ENCODE measurements around the gene LLCFC1.

The LLCFC1 gene

DNA sequence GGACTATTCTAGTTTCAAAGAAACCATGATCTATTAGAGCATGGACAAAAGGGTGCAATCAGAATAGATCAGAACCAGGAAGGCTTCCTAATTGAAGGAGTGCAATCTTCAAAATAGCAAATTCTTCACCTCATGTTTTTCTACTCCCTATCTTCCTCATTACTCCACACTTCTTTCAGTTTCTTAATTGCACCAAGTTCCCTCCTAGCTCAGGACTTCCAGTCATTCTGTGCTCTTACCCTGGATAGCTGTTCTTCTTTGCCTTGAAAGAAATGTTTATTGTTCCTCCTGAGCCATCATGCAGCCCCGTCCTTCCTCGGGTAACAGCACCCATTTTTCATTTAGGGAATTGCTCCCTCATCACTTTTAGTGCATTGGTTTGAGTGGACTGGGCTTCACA, 28.8 kb upstream of the LLCFC1 start:
- DNase-seq = no peak

DNA sequence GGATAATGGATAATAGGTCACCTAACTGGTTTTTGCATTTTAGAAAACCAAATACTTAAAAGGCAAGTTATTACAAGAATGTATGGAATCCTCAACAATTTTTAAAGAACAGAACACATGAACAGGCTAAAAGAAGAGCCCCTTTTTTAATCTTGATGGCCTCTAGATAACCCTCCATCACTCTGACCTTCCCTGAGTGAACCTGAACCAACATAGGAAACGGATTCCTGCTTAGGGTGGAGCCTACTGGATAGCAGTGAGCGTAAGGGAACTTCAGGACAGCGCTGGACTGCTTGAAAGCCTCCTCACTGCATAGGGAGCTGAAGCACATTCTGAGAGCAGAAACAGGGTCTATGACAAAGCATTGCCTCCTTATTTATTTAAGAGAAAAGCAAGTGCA, 26.2 kb upstream of the LLCFC1 start:
- DNase-seq = no peak

DNA sequence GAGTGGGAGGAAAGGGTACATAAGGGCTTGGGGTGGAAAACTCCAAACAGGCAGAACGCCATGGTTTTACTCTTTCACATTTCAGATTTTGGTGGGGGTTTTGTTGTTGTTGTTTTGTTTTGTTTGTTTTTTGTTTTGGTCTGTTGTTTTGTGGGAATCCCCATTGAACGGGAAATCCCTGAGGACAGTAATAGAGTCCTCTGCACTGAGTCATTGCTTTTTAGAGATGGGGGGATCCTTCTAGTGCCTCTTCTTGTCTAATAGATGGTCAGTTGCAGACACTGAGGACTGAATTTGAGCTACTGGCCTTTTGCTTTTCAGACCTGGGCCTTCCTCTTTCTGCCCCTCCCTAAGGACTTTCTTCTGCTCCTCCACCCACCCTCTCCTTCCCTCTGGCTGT, 25.7 kb upstream of the LLCFC1 start:
- no peak for DNase-seq

DNA sequence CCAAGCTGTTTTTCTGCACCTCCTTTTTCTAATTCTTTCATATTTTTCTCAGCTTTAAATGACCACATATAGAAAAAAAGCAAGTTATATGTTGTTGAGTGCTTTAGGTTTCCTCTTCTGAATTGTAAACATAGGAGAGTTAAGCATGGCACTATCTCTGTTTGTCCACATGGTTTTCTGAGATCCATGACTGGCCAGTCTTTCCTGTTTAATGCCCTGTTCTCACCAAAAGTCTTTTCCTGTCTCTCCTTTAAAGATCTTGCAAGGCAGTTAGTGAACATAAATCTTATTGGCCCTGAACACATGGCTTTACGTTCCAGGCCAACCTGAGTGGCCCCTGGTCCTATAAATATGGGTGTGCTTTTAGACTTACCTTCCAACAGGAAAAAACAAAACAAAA, 25.2 kb upstream of the LLCFC1 start:
- DNase-seq = no peak

DNA sequence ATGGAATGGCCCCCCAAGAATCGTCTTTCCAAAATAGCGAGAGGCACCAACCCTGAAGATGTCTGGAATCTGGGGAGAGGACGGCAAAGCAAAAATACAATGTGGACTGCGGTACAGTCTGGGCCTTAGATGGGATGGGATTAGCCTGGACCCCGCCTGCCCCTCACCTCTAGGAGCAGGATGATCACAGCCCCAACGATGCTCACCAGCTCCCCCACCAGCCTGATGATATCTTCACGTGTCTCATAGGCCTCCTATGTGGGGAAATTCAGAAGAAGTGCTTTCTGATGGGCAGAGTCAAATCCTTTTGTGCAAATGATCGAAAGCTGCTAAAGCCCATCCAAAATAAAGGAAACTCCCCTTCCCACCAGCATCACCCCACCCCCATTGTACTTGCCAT, 24.0 kb upstream of the LLCFC1 start:
- DNase-seq = no peak

DNA sequence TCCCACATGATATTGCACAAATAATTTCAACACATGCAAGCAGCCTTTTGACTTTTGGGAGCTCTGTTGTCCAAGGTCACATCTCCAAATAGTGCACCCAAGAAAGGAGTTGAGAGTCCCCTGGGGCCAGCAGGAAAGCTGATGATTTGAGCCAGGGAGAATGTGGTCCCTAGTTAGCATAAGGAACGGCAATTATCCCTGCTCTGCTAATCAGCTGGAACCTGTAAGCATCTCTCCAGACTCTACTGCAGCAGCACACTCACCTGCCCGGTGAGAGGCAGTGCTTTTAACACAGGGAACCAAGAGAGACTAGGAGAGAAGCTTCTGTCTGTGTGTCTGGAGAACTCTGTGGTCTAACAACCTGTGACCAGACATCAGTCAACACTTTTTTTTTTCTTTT, 22.8 kb upstream of the LLCFC1 start:
- DNase-seq = no peak

DNA sequence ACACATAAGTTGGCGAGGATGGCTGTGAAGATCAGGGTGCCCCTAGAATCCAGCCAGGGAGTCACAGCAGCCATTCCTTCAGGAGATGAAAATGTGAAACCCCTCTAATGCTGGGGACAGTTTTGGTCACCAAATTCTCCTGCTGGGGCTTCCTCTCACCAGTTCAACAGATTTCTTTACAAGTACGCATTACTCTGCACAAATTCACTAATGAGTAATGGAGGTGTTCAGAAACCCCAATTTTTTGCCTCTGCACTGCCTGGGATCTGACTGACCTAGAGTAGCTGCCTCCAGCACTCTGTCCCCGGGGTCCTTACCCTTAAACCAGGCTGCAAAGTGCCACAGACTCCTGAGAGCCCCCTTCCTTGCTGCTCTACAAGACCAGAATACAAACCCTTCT, 21.8 kb upstream of the LLCFC1 start:
- DNase-seq = no peak

DNA sequence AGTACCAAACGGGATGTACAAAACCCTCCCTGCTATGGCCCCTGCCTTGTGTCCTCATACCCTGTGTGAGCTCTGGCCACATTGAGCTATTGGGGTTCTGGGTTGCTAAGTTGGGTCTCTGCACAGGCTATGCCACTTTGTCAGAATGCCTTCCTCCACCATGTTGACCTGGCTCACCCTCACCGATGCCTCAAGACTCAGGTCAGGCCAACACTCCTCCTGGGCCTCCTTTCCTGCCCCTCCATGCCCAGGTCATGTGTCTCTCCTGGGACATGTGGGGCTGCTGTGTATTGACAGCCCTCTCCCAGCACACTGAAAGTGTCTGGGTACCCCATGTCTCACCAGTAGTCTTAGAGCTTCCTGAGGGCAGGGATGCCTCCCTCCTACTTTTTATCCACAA, 20.4 kb upstream of the LLCFC1 start:
- DNase-seq = no peak

DNA sequence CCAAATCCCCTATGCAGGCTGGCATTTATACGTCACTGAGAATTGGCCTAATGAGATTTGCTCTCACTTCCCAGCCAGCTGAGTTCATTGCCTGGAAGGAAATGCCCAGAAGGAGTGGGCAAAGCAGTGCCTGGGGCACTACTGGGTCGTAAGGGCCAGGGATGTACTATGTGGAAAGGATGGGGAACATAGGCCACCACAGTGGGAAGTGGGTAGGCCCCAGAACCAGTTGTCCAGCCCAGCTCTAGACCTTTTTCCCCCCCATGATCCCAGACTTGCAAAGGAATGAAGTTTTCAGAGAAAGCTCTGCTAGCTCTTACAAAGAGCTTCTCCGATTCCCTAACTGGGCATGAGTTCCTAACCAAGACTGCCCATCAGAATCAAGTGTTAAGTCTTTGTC, 19.6 kb upstream of the LLCFC1 start:
- no peak for DNase-seq

DNA sequence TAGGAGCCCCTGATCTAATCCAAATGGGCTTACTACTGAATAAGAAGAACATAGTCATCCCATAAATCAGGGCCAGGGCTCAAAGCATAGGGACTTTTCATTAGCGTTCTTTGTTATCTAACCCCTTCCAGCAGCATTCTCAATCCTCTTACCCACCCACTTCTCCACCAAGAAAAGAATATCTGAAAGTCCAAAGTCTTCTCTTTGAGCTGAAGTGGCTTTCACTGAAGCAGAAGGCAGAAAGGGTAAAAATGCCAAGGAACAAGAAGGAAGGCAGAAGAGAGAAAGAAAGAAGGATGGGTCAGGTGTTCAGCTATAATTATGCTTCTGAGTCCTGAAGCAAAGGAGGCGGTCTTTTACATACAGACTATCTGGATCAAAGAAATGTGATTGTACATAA, 15.9 kb upstream of the LLCFC1 start:
- DNase-seq = no peak

DNA sequence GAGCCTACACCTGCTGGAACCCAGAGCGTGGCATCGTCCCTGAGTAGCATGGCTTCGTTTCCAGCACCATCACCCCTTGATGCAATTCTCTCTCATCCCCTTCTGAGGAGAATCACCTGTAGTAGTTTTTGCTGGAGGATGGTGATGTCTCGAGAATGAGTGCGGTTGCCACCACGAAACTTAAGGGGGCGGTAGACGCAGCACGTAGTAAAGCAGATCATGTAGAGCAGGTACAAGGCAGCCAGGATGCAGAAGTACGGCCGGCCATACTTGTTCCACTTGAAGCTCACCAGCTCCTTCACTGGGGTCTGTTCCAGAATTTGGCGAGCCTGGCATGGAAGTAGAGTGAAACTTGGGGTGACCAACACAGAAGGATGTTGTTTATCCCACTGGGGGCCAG, 13.9 kb upstream of the LLCFC1 start:
- no peak for DNase-seq

DNA sequence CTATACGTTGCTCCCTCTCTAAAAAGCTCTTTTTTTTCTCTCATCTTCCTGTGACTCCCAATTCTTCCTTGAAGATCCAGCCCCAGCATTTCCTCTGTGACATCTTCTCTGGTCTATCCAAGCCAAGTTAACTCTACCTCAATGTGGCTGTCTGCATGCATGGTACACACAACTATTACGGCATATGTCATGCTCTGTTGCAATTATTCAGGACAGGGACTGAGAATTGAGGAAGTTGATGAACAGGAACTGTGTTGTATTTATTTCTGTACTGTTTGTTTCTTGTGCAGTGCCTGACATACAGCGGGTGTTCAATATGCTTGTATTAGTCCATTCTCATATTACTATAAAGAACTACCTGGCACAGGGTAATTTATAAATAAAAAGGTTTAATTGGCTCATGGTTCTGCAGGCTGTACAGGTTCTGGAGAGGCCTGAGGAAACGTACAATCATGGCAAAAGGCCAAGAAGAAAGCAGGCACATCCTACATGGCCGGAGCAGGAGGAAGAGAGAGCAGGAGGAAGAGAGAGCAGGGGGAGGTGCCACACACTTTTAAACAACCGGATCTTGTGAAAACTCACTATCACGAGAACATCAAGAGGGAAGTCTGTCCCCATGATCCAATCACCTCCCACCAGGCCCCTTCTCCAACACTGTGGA, 12.1 kb upstream of the LLCFC1 start:
- DNase-seq = no peak

DNA sequence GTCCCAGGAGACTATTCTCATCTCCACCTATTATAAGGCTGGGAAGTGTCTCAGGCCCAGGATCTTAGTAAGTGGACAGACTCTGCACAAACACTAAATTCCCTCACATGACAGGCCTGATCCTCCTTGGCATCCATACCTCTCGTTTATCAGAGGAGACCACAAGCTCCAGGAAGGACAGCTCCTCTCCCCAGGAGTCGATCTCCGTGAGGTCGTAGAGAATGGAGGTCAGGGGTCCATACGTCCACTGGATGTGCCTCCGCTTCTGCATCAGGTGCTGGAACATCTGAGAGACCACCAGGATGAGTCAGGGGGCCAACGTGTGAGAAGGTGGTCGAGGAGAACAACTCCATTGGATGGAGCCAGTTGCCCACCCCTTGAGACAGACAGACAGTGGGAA, 11.3 kb upstream of the LLCFC1 start:
- no peak for DNase-seq

DNA sequence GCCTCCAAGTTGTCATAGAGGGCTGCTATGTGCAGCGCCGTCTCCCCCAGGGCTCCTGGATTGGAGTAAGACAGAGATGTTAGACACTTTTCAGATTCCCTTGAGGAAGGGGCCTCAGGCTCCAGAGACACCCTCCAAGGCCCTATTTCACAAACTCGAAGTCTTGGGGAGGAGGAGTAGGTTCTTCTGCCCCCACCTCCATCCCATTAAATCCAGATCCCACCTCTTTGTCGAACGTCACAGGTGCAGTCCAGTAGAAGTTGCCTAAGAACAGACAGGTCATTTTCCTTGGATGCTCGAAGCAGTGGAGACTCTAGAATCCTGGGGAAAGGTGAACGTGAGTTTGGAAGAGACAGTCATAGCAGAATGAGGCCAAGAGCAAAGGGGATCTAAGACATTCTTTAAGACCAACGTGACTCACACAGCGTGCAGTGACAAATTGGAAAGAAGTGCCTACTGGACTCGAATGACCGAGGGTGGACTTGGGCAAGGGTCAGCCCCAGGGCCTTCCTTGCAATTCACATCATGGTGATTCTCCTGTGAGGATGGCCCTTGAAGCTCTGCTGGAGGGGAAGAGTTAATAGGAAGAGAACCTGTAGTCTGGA, 9.1 kb upstream of the LLCFC1 start:
- no peak for DNase-seq

DNA sequence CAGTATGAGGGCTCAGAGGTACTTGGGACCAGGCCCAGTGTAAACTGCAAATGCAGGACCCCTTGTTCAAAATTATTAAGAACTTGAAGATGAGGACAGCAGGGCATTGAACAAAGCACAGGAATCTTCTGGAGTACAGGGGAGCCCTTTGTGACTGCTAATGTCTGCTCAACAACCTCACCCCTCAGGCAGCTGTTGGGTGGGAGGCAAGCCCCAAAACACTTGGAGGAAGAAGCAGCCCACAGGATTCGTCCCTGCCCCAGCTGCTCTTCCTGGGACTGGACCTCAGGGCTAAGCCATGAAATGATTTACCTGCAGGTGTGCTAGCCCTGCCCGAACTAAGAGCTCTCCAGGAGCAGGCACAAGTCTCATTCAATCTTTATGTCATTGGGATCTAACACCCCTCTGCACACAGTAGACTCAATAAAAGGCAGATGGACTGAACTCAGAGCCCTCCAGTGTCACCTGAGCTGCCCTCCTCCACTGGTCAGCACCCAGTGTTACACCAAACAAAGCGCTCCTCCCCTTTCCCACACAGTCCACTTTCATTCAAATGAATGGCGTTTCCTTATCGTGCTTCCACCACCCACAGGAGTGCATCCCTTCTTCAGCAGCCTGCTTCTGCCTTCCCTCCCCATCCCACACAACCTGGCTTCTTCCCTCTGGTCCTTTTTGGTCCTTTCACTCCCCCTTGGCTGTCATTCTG, 6.7 kb upstream of the LLCFC1 start:
- no peak for DNase-seq

DNA sequence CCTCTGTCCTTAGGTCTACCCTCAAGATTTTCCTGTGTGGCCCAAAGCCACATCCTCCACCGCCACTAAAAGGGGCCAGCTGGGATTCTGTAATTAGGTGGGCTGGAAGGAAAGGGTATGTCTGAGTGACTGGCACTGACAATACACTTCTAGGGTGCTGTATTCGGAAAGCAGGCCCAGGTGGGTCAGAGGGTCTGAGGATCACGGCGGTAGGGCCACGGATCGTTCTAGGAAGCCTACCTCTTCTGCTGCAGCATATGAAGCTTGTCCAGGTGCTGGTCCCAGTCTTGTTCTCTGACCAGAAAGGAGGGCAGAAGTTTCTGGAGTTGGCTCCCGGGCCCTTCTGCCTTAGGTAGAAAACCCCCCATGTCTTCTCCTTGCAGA, 6.2 kb upstream of the LLCFC1 start:
- no peak for DNase-seq

DNA sequence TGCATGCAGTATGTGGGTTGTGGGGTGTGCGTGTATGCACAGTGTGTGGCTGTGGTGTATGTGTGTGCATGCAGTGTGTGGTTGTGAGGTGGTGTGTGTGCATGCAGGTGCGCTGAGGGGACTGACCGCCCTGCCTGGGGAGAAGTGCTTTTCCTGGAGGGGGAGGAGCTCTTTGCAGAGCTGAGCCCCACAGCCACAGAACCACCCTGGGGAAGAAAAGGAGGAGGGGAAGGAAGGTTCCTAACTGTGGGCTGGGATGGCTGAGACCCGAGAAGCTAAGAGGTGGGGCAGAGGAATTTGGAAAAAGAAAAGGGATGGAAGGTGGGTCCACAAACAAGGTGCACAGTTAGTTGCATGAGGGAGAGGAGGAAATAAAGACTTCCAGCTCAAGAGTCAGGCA, 5.7 kb upstream of the LLCFC1 start, which contains the start of gene TRPV5:
TRPV5 (minus strand) TSS at position 123 of the 400 bp plus-strand sequence. CDS start 287 bp downstream, outside the sequence.
- no peak for DNase-seq

DNA sequence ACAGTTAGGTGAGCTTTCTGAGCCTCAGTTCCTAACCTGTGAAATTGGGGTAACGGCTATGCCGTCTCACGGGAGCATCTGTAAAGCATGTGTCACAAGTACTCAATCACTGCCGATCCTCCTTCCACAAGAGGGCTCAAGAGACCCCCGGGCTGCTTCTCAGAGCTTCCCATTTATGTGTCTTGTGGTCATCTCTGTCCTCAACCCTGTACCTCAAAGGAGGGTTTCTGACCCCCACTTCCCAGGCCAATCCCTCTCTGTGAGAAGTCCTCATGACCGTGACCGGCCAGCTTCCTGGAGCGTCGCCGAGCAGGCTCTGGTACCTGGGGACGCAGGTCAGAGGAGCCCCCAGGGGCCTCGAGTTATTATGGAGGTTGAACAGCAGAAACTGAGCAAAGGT, 5.2 kb upstream of the LLCFC1 start:
- DNase-seq = no peak

DNA sequence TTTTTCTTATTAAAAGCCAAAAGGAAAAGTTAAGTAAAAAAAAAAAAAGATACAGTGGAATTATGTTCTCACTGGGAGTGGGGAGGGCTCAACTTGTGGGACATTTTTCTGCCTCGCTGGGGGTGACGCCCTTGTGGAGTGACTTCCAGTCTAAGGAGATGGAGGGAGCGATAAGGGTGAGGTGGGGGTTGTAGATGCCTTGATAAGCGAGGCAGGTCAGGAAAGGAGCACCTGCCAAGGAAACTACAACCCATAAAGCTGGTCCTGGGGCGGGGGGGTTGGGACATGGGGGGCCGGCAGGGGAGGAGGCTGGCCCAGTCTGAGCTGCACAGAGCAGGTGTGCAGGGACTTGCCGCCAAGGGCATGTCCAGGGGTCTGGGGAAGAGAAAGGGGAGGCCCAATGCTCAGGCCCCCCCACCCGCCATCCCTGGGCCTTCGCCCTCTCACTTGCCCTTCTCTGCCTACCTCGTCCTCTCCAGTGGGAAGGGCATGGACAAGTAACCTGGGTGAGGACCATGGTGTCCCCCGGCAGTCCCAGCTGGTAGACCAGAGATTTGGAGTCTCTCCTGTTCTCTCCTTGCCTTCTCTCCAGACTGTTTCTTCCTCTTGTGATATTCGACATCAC, 3.2 kb upstream of the LLCFC1 start:
- DNase-seq = no peak

DNA sequence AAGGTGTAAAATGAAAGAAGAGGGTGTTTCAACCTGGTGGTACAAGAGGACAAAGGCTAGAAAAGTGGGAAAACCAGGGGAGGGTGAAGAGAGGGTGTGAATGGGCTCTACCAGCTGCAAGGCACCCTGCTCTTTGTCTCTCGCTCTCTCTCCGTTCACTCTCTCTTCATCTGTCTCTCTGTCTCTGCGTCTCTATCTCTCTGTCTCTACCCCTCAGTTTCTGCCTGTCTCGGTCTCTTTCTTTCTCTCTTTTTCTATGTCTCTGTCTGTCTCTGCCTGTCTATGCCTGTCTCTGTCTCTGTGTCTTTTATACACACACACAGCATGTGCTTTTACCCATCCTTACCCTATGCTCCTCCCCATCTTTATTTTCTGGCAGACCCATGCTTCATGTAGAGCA, 673 bp upstream of the LLCFC1 start:
- DNase-seq = no peak

DNA sequence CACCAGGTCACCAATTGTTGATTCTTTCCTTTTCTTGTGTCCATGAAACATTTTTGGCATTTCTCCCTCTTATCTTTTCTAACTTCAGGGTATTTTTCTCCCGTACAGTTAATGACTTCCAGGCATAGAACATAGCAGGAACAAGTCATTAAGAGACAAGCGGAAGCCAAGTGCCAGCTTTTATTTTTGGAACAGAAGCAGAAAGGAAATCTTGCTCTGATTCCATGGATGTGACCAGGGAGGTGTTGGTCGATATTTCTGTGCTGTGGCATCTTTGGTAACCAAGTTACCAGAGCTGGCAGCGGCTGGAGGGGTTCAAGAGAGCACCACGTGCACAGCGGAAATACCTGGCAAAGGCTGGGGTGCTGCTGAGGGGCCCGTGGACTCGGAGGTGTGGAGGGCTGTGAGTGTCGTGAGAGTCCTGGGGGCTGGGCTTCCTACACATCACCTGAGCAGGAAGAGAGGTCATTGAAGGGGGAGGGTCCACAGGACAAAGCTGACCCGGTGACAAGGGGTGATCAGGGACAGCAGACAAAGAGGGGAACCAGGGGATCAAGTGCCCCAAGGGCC, 1.8 kb downstream of the LLCFC1 start:
- no peak for DNase-seq

DNA sequence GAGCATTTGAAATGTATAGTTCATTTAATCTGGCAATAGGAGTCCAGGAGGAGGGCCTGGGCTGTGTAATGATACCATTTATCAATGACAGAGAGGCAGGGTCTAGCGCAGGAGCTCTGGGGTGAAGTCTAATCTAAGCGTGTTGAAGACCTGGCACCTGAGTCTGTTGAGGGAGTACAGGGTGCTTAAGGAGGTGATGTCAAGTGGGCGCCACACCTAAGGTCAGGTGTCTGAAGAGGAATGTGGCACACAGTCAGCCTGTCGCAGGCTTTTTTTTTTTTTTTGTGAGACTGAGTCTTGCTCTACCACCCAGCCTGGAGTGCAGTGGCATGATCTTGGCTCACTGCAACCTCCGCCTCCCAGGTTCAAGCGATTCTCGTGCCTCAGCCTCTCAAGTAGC, 2.3 kb downstream of the LLCFC1 start:
- no peak for DNase-seq

DNA sequence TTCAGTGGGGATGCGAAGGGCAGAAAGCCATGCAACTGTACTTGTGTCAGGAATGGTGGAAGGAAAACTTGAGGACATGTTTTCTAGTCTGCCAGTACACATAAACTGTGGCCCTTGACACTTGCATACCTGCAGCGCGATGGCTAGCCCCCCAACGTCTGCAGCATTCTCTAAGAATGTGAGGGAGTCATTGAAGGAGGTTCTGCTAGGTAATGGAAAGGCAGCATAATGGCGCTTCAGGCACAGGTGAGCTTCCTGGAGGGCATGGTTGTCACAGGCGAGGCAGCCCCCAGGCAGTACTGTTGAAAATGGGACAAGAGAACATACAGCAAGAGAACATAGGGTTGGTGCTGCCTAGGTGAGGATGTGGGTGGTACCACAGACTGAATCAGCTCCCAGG, 3.5 kb downstream of the LLCFC1 start:
- no peak for DNase-seq
